ENCODE results near the gene LRG1.
"Not testable (repeated sequence)": the region's sequence is repeated elsewhere in the genome, so short reads cannot be mapped to it uniquely, and the experiment has no call there.

GRCh38 chr19:4527377-4527776, 12.5 kb downstream of the LRG1 start:
- not testable (repeated sequence) for TF ChIP-seq CTCF (IDR thresholded peaks at IDR 0.05); YY1 (IDR thresholded peaks at IDR 0.05; ENCODE audit: low read depth); FOXM1 (IDR thresholded peaks at IDR 0.05; ENCODE audit: low read depth); REST (IDR thresholded peaks at IDR 0.05; ENCODE audit: low read depth, low read length)

Measured in SK-N-SH (cell line).